B cell (primary cell): ENCODE measurements around the gene ERC2. TPM values are rescaled to one million over a fixed set of nuclear protein-coding genes. Genes with fewer than 3 reads are reported as not detected.

Experiments
- ATAC-seq: fragments of 200-7000 bp; cut with Tn5 transposase; one replicate; pipeline ENCODE4 v1.10.0; 2021; ENCODE audit warnings: low read depth, mild to moderate bottlenecking, moderate number of reproducible peaks, moderate library complexity
- CTCF ChIA-PET: fragments of 350-600 bp; sonication (Branson Sonifier 250); formaldehyde crosslinking; loops from one replicate; lab custom pipeline; 2021; ENCODE audit warnings: antibody characterized with exemption, inconsistent platforms; lab: Charles Lee
- POLR2A ChIA-PET: fragments of 350-600 bp; sonication (Branson Sonifier 250); formaldehyde crosslinking; loops from one replicate; lab custom pipeline; 2021; ENCODE audit warnings: antibody characterized with exemption; lab: Charles Lee
- DNase-seq: peaks from one replicate; pipeline ENCODE4 v3.0.0; 2013
- H2AFZ ChIP-seq: 2 replicates; pipeline ENCODE4 v1.6.1; 2012; ENCODE audit warnings: mild to moderate bottlenecking, low read depth, low read length; ENCODE audit not compliant: insufficient read depth, poor library complexity, severe bottlenecking
- H3K27ac ChIP-seq, 2 donors: 1 replicate in 1 of 2; 2 replicates in 1 of 2; pipeline ENCODE4 v1.5.1; 2012 to 2013; ENCODE audit warnings: low read length in 2 of 2, mild to moderate bottlenecking in 2 of 2, moderate library complexity in 1 of 2
- H3K27me3 ChIP-seq, 4 experiments: fragments of 200-600 bp in 1 of 4; sonication (generic) in 1 of 4; replicated peaks in 1 of 4; 1 replicate in 2 of 4; 2 replicates in 2 of 4; pipeline versions ENCODE4 v1.6.1 to v1.7.0; 2013 to 2016; ENCODE audit warnings: low read length in 3 of 4, mild to moderate bottlenecking in 2 of 4, mixed read lengths in 1 of 4, moderate library complexity in 1 of 4; ENCODE audit not compliant: insufficient read depth in 4 of 4, control insufficient read depth in 3 of 4; ENCODE audit errors: control extremely low read depth in 1 of 4
- H3K36me3 ChIP-seq, 2 experiments: replicated peaks in 1 of 2; 1 replicate in 1 of 2; 2 replicates in 1 of 2; pipeline versions ENCODE4 v1.6.1 to v1.7.1; 2013; ENCODE audit warnings: low read length in 1 of 2; ENCODE audit not compliant: insufficient read depth in 2 of 2, control insufficient read depth in 1 of 2; ENCODE audit errors: control extremely low read depth in 1 of 2, extremely low read depth in 1 of 2
- H3K4me1 ChIP-seq, 2 donors: fragments of 200-600 bp in 1 of 2; sonication (generic) in 1 of 2; 1 replicate in 1 of 2; 2 replicates in 1 of 2; pipeline versions ENCODE4 v1.5.1 to v1.6.1; 2013 to 2017; ENCODE audit warnings: low read length in 2 of 2; ENCODE audit not compliant: control insufficient read depth in 2 of 2, insufficient read depth in 2 of 2
- H3K4me2 ChIP-seq: replicated peaks from 2 replicates; pipeline ENCODE3; 2012; ENCODE audit warnings: mild to moderate bottlenecking, low read depth, low read length; ENCODE audit not compliant: poor library complexity, severe bottlenecking
- H3K4me3 ChIP-seq, 5 experiments: fragments of 200-600 bp in 1 of 5; sonication (generic) in 1 of 5; 1 replicate in 3 of 5; 2 replicates in 2 of 5; pipeline versions ENCODE4 v1.5.1 to v1.7.0; 2011 to 2016; ENCODE audit warnings: low read length in 4 of 5, mild to moderate bottlenecking in 4 of 5, low read depth in 2 of 5, control low read depth in 1 of 5, moderate library complexity in 1 of 5; ENCODE audit not compliant: insufficient read depth in 1 of 5; ENCODE audit errors: control extremely low read depth in 1 of 5, extremely low read depth in 1 of 5
- H3K79me2 ChIP-seq: fragments of 200-600 bp; sonication (generic); one replicate; pipeline ENCODE4 v1.6.0; 2016; ENCODE audit warnings: low read length; ENCODE audit not compliant: control insufficient read depth, insufficient read depth
- H3K9ac ChIP-seq: fragments of 200-600 bp; sonication (generic); 2 replicates; pipeline ENCODE4 v1.6.1; 2017; ENCODE audit warnings: mild to moderate bottlenecking, low read length, moderate library complexity
- H3K9me3 ChIP-seq, 3 donors: one replicate each; pipeline versions ENCODE4 v1.6.1 to v1.7.1; 2013; ENCODE audit warnings: low read length in 2 of 3; ENCODE audit not compliant: control insufficient read depth in 2 of 3, insufficient read depth in 1 of 3; ENCODE audit errors: control extremely low read depth in 1 of 3
- H4K20me1 ChIP-seq: 2 replicates; pipeline ENCODE4 v1.6.0; 2012; ENCODE audit warnings: mild to moderate bottlenecking, low read length; ENCODE audit not compliant: insufficient read depth, control insufficient read depth, poor library complexity, severe bottlenecking
- H3K27ac Mint-ChIP-seq: one replicate; pipeline ENCODE4 v1.8.0; 2021; ENCODE audit warnings: mixed read lengths
- H3K27me3 Mint-ChIP-seq: one replicate; pipeline ENCODE4 v1.8.0; 2021; ENCODE audit warnings: mixed read lengths
- H3K4me1 Mint-ChIP-seq: one replicate; pipeline ENCODE4 v1.8.0; 2021; ENCODE audit warnings: mixed read lengths
- H3K4me3 Mint-ChIP-seq: one replicate; pipeline ENCODE4 v1.8.0; 2021; ENCODE audit warnings: mixed read lengths
- H3K9me3 Mint-ChIP-seq: one replicate; pipeline ENCODE4 v1.8.0; 2022; ENCODE audit warnings: mixed read lengths; ENCODE audit not compliant: insufficient read depth
- CTCF ChIP-seq: fragments of 200-600 bp; IDR thresholded peaks from one replicate; pipeline ENCODE4 v1.8.0; 2022; ENCODE audit warnings: antibody characterized with exemption, mild to moderate bottlenecking
- EZH2 ChIP-seq: IDR thresholded peaks from 2 replicates; pipeline ENCODE4 v1.6.1; 2012; ENCODE audit warnings: borderline replicate concordance, low read depth, mild to moderate bottlenecking, moderate library complexity, low read length; ENCODE audit not compliant: insufficient read depth, poor library complexity, severe bottlenecking
- WGBS: methylation state at CpG from one replicate; pipeline ENCODE4 v1.1.5; 2013; ENCODE audit warnings: missing lambda C conversion rate; ENCODE audit not compliant: insufficient coverage; 5-methylcytosine and 5-hydroxymethylcytosine counted together
- intact Hi-C: fragments of 100-400 bp; cut with micrococcal nuclease; formaldehyde crosslinking; loops from one replicate; pipeline ENCODE4 v1.10.0; 2022
- polyA plus RNA-seq: library from polyadenylated mRNA; depleted of rRNA; stranded (reverse); fragments of >200 nt; gene quantifications from 2 replicates; pipeline ENCODE4 v1.2.3, GENCODE V29; 2012
- total RNA-seq, 2 donors: library from RNA; stranded (reverse); fragments of 120-200 nt in 1 of 2; gene quantifications; 1 replicate in 1 of 2; 2 replicates in 1 of 2; pipeline versions ENCODE4 v1.2.3 to v1.2.4, GENCODE V29; 2013 to 2022

ERC2 gene
- total and polyA plus RNA-seq, 2 donors (not counting 1 experiment from before 2014, with no cell fraction given) = not detected

DNA sequence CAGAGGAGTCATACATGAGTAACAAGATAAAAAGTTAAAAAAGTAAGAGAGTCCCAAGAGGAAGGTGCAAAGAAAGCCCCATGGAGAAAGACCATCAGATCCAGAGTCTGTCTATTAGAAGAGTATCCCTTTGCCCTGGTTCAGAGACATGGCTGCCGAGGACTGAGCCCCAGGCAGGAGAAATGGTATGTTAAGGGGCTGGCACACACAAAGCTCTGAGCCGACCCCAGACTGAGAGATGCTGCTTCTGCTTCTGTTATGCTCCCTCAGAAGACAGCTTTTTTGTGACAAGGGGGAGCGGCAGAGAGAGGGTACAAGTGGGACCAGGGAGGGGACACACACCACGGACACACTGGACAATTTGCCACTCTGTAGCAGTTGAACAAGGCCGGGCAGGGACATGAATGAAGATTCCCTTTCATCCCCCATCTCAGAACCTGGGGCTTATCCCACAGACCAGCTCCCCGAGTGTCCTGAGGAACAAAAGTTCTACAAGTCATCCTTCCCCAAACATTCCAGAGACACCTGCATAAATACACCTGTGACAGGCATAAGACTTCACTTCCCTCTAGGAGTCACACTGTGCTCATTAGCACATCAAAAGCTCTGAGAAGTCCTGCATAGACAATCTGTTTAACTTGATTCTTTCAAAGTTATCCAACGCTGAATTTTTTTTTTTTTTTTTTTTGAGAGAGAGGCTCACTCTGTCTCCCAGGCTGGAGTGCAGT lies 819.5 kb downstream of the ERC2 start:
- no peak overlapping the region for H3K27ac Mint-ChIP-seq
- H3K36me3 ChIP-seq = no peaks in the 10 kb centered on the region
- ATAC-seq = no peak
- ChIA-PET POLR2A (no interaction called here), CTCF (no interaction called here)
- no peaks in the 10 kb centered on the region for H3K79me2 ChIP-seq
- peaks cover 0 to 3% (median 0%) of the 10 kb centered on the region in 3 donors for H3K9me3 ChIP-seq
- intact Hi-C loops = no loop called here
- H3K27ac ChIP-seq = no peak overlapping the region
- no peak overlapping the region for H2AFZ ChIP-seq
- no peaks in the 10 kb centered on the region for H3K9me3 Mint-ChIP-seq
- H3K4me1 ChIP-seq = no peaks in the 10 kb centered on the region
- H3K27me3 ChIP-seq = no peaks in the 10 kb centered on the region
- H3K27me3 Mint-ChIP-seq = peaks cover 4% of the 10 kb centered on the region
- TF ChIP-seq CTCF = no peak
- no peak for TF ChIP-seq EZH2
- no peak overlapping the region for H3K4me2 ChIP-seq
- no peaks in the 10 kb centered on the region for H4K20me1 ChIP-seq
- H3K9ac ChIP-seq = no peak overlapping the region
- H3K4me3 ChIP-seq = no peak overlapping the region
- no peak for DNase-seq
- no peak overlapping the region for H3K4me3 Mint-ChIP-seq
- 95% methylated on average over 6 of the region's 7 CpGs for WGBS
- no peaks in the 10 kb centered on the region for H3K4me1 Mint-ChIP-seq

DNA sequence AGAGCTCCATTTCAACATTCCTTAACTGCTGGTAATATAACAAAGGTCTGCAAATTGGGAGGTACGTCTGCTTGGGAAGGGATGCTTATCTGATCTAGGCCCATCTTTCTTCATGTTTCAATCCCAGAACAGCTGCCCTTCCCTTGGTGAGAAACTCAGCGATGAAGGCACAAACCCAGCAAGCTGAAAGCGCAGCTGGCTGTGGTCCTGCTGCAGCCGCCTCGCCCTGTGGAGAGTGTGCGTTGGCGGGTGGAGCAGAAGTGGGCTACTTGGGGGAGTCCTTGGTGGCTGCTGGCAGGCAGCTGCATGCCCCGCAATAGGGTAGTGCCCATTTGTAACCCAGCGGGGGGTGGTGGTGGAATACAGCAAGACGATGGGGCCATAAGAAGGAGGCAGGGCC lies 820.6 kb downstream of the ERC2 start:
- DNase-seq (no peak), ATAC-seq (no peak)
- POLR2A ChIA-PET = no interaction called here
- H3K4me3 Mint-ChIP-seq = no peak overlapping the region
- Histone ChIP-seq H3K4me1 (no peaks in the 10 kb centered on the region), H4K20me1 (no peaks in the 10 kb centered on the region), H3K79me2 (no peaks in the 10 kb centered on the region), H3K27me3 (no peaks in the 10 kb centered on the region), H3K9ac (no peak overlapping the region), H3K27ac (no peak overlapping the region), H3K4me3 (no peak overlapping the region), H3K9me3 (peaks cover 0 to 3% (median 0%) of the 10 kb centered on the region in 3 donors), H3K4me2 (no peak overlapping the region), H3K36me3 (no peaks in the 10 kb centered on the region), H2AFZ (no peak overlapping the region)
- H3K9me3 Mint-ChIP-seq = no peaks in the 10 kb centered on the region
- H3K4me1 Mint-ChIP-seq = no peaks in the 10 kb centered on the region
- intact Hi-C loops = no loop called here
- WGBS = 90% methylated on average over 7 of the region's 10 CpGs
- H3K27ac Mint-ChIP-seq = no peak overlapping the region
- peaks cover 4% of the 10 kb centered on the region for H3K27me3 Mint-ChIP-seq
- CTCF ChIA-PET = no interaction called here
- TF ChIP-seq EZH2 (no peak), CTCF (no peak)
